ENCODE data around the gene ALPK3.

Gene ALPK3

DNA sequence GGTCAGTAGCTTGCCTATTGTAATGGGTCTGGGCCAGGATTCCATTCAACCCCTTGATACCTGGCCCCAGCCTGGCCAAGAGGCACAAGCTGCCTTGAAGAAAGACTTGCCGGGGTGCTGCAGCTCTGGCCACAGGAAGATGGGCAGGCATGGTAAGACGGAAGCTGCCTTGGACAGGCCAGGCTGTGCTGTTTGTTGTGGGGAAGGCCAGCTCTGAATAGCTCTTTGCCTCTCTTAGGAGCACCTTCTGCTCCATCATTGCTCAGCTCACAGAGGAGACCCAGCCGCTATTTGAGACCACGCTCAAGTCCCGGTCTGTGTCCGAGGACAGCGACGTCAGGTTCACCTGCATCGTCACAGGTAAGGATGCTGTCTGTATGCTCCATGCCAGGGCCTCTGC is 10.1 kb downstream of the ALPK3 start:
- Mint-ChIP-seq H3K9me3 (no peaks in the 10 kb centered on the region), H3K27me3 (ENCODE audit: low read depth) (peaks cover 29% of the 10 kb centered on the region), H3K36me3 (ENCODE audit: low read depth) (no peaks in the 10 kb centered on the region), H3K27ac (no peak overlapping the region), H3K4me1 (ENCODE audit: low read depth) (peaks cover 1% of the 10 kb centered on the region), H3K4me3 (no peak overlapping the region)

DNA sequence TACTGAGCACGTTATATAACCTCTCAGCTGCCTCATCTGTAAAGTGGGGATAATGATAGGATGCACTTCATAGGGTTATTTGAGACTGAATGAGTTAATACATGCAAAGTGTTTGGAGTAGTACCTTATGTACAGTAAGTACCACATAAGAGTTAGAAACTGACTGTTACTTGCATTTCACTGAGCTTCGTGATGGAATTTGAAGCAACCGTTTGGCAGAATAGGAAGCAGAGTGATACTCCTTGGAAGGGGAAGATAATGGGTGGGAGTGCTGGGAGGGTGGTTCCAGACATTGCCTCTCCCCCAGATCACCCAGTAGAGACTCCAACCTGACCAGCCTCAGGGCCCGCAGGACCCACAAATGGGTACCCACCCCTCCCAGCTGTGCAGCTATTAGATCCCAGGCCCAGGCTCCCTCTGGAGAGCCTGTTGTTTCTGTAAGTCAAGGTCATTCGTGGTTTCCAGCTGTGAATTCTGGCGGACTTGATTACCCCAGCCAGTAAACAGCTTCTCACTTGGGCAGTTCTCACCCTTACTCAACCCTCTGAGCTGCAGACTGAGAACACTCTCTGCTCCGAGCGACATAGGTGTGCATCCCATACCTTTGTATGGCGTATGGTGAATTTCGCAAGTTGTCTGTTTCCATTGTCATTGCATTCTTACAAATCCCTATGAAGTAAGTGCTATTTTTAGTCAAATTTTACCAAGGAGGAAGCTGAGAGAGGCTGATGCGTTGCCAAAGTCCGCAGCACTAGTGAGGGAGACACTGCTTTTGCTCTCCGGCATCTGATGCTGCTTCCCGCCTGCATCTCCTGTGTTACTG is 11.1 kb downstream of the ALPK3 start:
- Mint-ChIP-seq H3K27ac (no peak overlapping the region), H3K9me3 (no peaks in the 10 kb centered on the region), H3K4me1 (ENCODE audit: low read depth) (peaks cover 1% of the 10 kb centered on the region), H3K27me3 (ENCODE audit: low read depth) (peaks cover 36% of the 10 kb centered on the region), H3K4me3 (no peak overlapping the region), H3K36me3 (ENCODE audit: low read depth) (no peaks in the 10 kb centered on the region)

DNA sequence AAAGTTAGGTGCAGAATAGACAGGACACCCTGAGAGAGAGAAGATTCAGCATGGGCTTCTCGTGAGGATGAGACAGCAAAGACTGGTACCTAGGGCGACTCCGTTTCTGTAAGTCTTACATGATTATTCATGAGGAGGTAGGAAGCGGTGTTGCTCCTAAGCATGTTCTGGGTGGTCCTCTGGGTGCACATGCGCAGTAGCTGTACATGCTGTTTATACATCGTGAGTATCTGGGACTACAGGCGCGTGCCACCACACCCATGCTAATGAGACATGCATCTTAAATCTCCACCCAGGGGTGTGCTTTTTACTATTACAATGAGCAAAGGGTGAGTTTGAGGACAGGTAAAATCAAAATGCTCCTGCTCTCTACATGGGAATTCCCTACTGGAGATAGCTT is 12.3 kb downstream of the ALPK3 start:
- H3K9me3 Mint-ChIP-seq, result no peaks in the 10 kb centered on the region
- H3K4me3 Mint-ChIP-seq, result no peak overlapping the region
- H3K27me3 Mint-ChIP-seq (ENCODE audit: low read depth), result peaks cover 33% of the 10 kb centered on the region
- no peaks in the 10 kb centered on the region for H3K36me3 Mint-ChIP-seq (ENCODE audit: low read depth)
- H3K27ac Mint-ChIP-seq, result no peak overlapping the region
- H3K4me1 Mint-ChIP-seq (ENCODE audit: low read depth), result no peaks in the 10 kb centered on the region

DNA sequence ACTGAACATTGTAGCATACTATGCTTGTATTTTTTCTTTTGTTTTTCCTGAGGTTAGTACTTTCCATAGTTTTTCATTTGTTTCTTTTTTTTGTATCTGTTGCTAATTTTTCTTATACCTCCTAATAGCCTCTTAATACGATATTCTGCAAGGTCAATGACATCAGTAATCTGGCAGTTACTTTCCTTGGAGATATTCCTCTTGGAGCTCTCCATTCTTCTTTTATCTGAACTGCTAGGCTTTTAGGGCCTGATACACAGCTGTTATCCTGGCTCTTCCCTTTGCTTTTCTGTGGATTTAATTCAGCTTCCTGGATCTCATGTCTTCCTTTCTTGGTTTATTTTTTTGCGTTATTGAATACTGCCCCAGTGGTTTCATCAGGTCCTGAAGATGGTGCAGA is 12.9 kb downstream of the ALPK3 start:
- Mint-ChIP-seq H3K4me3 (no peak overlapping the region), H3K27ac (no peak overlapping the region), H3K36me3 (ENCODE audit: low read depth) (no peaks in the 10 kb centered on the region), H3K27me3 (ENCODE audit: low read depth) (peaks cover 33% of the 10 kb centered on the region), H3K9me3 (no peaks in the 10 kb centered on the region), H3K4me1 (ENCODE audit: low read depth) (no peaks in the 10 kb centered on the region)

DNA sequence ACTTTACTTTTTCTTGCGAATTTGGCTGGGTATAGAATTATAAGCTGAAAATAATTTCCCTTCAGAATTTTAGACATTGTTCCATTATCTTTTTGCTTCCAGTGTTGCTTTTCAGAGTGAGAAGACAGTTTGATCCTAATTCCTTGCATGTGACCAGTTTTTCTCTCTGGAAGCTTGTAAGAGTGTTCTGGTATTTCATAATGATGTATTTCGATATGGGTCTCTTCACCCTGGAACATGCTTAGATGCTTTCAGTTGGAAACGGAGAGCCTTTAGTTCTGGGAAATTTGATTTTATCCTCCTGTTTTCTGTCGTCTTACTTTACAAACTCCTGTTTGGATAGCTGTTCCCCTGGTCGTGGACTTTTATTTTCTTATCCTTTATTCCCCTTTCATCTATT is 13.9 kb downstream of the ALPK3 start:
- no peaks in the 10 kb centered on the region for H3K9me3 Mint-ChIP-seq
- no peaks in the 10 kb centered on the region for H3K36me3 Mint-ChIP-seq (ENCODE audit: low read depth)
- no peak overlapping the region for H3K4me3 Mint-ChIP-seq

DNA sequence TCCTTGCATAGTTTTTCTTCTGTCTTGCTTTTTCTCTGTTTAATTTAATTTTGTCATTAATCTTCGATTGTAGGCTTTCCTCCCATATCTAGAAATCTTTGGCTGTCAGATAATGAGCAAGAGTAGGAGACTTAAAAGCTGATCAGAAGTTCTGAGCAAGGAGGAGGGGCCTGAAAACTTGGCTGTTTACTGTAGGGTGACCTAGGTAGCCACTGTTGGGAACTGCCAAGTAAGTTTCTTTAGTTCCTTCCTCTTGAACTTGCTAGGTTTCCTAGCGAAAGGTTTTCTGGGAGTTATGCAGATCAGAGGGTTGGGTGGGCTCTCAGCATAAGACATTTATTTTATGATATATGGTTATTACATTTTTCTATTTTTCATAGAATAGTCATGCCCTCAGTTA is 14.5 kb downstream of the ALPK3 start:
- Mint-ChIP-seq H3K9me3 (no peaks in the 10 kb centered on the region), H3K27me3 (ENCODE audit: low read depth) (peaks cover 38% of the 10 kb centered on the region), H3K4me3 (no peak overlapping the region), H3K36me3 (ENCODE audit: low read depth) (no peaks in the 10 kb centered on the region), H3K27ac (no peak overlapping the region), H3K4me1 (ENCODE audit: low read depth) (no peaks in the 10 kb centered on the region)

More for the DNA sequence above, 13.9 kb downstream of the ALPK3 start:
- Mint-ChIP-seq H3K27ac (no peak overlapping the region), H3K27me3 (ENCODE audit: low read depth) (peaks cover 33% of the 10 kb centered on the region), H3K4me1 (ENCODE audit: low read depth) (no peaks in the 10 kb centered on the region)

DNA sequence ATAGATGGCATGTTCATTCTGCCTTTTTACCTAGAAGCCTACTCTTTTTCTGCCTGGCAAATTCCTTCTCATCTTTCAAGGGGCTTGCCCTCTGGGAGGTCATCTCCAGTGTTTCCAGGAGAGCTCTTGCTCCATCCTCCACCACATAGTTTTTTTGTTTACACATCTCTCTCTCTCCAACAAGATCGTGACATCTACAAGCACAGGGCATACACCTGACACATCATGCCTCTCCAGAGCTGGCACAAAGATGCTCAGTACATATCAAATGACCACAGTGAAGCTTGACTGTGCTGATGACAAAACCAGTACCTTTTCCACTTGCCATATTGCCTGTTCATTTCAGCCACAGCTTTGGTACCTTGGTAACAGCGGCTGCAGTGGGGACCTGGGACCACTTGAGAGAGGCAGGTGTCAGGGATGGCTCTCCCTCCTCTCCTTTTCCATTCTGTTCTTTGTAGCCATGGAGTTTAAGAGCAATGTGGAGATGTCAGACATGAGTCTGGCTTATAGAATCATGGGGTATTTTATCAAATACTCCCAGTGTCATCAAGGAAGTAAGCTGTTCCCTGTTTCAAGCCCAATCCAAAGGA is 15.4 kb downstream of the ALPK3 start:
- Mint-ChIP-seq H3K27ac (no peak overlapping the region), H3K9me3 (no peaks in the 10 kb centered on the region), H3K4me3 (no peak overlapping the region), H3K36me3 (ENCODE audit: low read depth) (no peaks in the 10 kb centered on the region), H3K27me3 (ENCODE audit: low read depth) (peaks cover 40% of the 10 kb centered on the region), H3K4me1 (ENCODE audit: low read depth) (no peaks in the 10 kb centered on the region)

DNA sequence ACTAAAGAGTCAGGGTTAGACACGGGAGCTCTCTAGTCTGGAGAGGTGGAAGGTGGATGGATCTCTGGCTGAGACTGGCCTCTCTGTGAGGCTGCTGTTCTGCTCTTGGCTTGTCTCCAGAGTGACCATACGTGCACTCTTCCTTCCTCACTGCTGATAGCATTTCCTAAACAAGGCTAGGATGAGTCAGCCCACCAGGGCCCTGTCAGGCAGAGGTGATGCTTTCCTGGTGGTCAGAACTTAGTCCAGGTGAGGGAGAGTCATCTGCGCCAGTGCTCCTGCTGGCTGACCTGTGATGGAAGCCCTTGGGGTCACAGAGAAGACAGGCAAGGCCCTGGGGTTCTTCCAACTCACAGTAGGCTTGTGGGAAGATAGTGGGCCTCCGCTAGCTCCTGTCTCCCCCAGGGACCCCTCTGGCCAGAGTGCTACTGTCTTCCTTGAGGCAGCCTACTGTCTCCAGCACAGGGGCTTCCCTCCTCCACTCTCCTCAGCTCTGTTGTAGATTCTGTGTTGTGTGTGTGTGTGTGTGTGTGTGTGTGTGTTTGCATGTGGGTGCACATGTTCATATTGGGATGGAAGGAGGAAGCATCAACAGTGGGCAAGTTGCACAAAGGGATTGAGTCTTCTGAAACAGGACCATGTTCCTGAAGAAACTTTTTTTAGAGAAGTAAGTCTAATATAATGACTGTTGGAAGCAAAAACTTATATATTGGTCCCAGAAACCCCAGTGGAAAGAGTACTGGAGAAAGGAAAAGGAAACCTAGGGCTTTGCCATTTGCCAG is 16.5 kb downstream of the ALPK3 start:
- Mint-ChIP-seq H3K4me3 (no peak overlapping the region), H3K9me3 (no peaks in the 10 kb centered on the region), H3K36me3 (ENCODE audit: low read depth) (no peaks in the 10 kb centered on the region), H3K27me3 (ENCODE audit: low read depth) (peaks cover 36% of the 10 kb centered on the region), H3K4me1 (ENCODE audit: low read depth) (no peaks in the 10 kb centered on the region), H3K27ac (no peak overlapping the region)

DNA sequence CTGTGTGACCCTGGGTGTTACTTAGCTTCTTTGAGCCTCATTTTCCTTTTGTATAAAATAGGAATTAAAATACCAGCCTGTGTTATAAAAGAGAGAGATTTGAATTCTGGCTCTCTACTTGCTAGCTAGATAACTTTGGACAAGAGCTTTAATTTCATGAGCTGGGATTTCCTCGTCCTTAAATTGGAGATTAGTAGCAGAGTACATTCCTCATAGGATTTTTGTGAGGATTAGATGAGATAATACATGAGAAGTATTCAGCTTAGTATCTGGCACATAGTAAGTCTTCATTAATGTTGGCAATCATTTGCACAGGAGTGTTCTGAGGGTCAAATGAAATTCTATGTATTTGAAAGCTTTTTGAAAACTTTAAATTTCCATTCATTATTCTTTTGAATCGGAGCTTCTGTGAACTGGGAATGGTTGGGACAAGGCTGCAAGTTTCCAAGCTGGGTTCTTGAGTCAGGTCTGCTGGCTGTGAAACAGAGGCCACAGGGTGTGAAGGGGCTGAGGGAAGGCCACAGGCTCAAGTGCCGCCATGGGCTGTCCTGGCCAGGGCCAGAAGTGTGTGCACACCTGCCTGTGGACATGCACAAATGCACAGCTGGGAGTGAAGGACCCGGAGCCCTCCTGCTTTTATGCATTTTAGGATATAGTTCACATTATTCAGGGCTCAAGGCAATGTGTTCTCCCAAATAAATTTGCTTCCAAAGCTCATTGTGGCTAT is 17.2 kb downstream of the ALPK3 start:
- Mint-ChIP-seq H3K4me3 (no peak overlapping the region), H3K4me1 (ENCODE audit: low read depth) (no peaks in the 10 kb centered on the region), H3K27ac (no peak overlapping the region), H3K9me3 (no peaks in the 10 kb centered on the region), H3K27me3 (ENCODE audit: low read depth) (peaks cover 31% of the 10 kb centered on the region), H3K36me3 (ENCODE audit: low read depth) (no peaks in the 10 kb centered on the region)

DNA sequence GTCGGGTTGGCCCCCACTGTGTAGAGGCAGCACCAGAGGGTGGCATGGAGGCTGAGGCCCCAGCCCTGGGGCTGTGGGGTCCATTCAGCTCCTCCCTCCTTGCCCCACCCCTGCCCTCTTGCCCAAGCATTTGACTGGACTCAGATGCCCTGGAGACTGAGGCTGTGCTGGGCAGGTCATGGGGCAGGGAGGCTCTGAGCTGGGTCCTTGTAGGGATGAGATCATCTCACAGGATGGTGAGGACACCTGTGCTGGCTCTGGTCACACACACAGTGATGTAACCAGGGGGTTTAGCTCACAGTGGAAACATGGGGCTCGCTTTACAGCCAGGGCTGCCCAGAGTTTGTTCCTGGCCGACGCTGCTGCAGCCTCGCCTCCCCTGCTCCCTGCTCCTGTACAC is 17.8 kb downstream of the ALPK3 start:
- Mint-ChIP-seq H3K27me3 (ENCODE audit: low read depth) (peaks cover 29% of the 10 kb centered on the region), H3K9me3 (no peaks in the 10 kb centered on the region), H3K27ac (no peak overlapping the region), H3K4me3 (no peak overlapping the region), H3K4me1 (ENCODE audit: low read depth) (no peaks in the 10 kb centered on the region), H3K36me3 (ENCODE audit: low read depth) (no peaks in the 10 kb centered on the region)

DNA sequence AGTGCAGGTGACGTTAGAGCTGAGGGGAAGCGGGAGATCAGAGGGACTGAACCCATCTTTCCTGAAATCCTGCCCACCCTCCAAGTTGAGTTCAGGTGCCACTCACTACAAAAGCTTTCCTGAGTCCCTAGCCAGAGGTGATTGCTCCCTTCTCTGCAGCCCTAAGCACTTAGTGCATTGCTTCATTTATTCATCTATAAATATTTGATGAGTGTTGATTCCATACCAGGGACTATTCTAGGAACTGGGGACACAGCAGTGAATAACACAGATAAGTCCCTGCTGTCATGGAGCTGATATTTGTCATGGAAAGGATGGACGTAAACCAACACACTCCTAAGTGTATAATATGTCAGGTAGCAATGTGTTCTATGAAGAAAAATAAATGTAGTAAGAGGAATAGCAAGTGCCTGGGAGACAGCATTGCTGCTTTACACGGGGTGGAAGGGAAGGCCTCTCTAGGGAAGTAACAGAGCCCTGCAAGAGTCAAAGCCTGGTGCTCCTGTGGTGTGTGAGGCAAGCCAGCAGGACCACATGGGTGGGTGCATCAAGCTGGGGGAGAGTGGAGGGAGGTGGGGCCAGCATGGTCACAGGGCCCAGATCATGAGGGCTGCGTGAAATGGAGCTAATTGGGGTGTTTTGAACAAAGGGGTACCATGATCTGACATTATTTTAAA is 18.6 kb downstream of the ALPK3 start:
- Mint-ChIP-seq H3K27me3 (ENCODE audit: low read depth) (peaks cover 23% of the 10 kb centered on the region), H3K36me3 (ENCODE audit: low read depth) (no peaks in the 10 kb centered on the region), H3K9me3 (no peaks in the 10 kb centered on the region), H3K27ac (no peak overlapping the region), H3K4me3 (no peak overlapping the region), H3K4me1 (ENCODE audit: low read depth) (no peaks in the 10 kb centered on the region)

DNA sequence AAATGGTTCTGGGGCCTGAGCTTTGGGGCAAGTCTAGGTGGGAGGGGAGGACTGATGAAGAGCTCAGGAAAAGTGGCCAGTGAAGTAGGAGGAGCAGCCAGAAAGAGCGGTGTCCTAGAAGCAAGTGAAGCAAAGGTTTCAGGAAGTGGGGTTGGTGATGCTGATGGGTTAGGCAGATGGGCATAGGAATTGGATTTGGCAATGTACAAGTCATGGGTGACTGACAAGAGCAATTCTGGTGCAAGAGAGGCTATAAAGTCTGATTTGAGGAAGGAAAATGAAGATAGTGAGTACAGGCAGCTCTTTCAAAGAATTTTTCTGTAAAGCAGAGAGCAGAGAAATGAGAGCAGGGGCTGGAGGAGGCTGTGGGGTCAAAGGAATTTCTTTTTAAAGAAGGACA is 19.7 kb downstream of the ALPK3 start:
- Mint-ChIP-seq H3K9me3 (no peaks in the 10 kb centered on the region), H3K27ac (no peak overlapping the region), H3K4me1 (ENCODE audit: low read depth) (no peaks in the 10 kb centered on the region), H3K27me3 (ENCODE audit: low read depth) (peaks cover 16% of the 10 kb centered on the region), H3K4me3 (no peak overlapping the region), H3K36me3 (ENCODE audit: low read depth) (no peaks in the 10 kb centered on the region)

DNA sequence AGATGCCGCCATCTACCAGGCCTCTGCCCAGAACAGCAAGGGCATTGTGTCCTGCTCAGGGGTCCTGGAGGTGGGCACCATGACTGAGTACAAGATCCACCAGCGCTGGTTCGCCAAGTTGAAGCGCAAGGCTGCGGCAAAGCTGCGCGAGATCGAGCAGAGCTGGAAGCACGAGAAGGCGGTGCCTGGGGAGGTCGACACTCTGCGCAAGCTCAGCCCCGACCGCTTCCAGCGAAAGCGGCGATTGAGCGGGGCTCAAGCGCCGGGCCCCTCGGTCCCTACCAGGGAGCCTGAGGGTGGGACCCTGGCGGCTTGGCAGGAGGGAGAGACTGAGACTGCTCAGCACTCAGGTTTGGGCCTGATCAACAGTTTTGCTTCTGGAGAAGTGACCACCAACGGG is 22.6 kb downstream of the ALPK3 start:
- H3K4me3 Mint-ChIP-seq, result no peak overlapping the region
- peaks cover 7% of the 10 kb centered on the region for H3K27me3 Mint-ChIP-seq (ENCODE audit: low read depth)
- no peaks in the 10 kb centered on the region for H3K9me3 Mint-ChIP-seq
- H3K36me3 Mint-ChIP-seq (ENCODE audit: low read depth), result no peaks in the 10 kb centered on the region
- H3K4me1 Mint-ChIP-seq (ENCODE audit: low read depth), result no peaks in the 10 kb centered on the region
- no peak overlapping the region for H3K27ac Mint-ChIP-seq

DNA sequence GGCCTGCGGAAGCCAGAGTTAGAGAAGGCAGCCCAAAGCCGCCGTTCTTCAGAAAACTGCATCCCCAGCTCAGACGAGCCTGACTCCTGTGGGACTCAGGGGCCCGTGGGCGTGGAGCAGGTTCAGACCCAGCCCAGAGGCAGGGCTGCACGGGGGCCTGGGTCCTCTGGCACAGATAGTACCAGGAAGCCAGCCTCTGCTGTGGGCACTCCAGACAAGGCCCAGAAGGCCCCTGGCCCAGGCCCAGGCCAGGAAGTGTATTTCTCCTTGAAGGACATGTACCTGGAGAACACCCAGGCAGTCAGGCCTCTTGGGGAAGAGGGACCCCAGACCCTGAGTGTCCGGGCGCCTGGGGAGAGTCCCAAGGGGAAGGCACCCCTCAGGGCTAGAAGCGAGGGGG is 23.1 kb downstream of the ALPK3 start:
- peaks cover 7% of the 10 kb centered on the region for H3K27me3 Mint-ChIP-seq (ENCODE audit: low read depth)
- no peak overlapping the region for H3K4me3 Mint-ChIP-seq
- no peaks in the 10 kb centered on the region for H3K9me3 Mint-ChIP-seq
- no peak overlapping the region for H3K27ac Mint-ChIP-seq
- no peaks in the 10 kb centered on the region for H3K4me1 Mint-ChIP-seq (ENCODE audit: low read depth)
- H3K36me3 Mint-ChIP-seq (ENCODE audit: low read depth), result no peaks in the 10 kb centered on the region

Measured in T-helper 1 cell treated with Interleukin-12 subunit alpha and Interleukin-12 subunit beta and Interleukin-4 antibody, amounts not matched to agents 30 μg/mL and 1 μg/mL, for 36 hours (primary cell).